Colonic mucosa (tissue), 4 donors: Measurements from ENCODE around the gene C17orf67. TPM values are rescaled to one million over a fixed set of nuclear protein-coding genes. Genes with fewer than 3 reads are reported as not detected.

Experiments used
- DNase-seq: peaks from one replicate; pipeline ENCODE4 v3.0.0-alpha.2; 2020
- H3K27ac ChIP-seq: fragments of 200-600 bp; one replicate; pipeline ENCODE4 v1.8.0; 2021
- H3K27me3 ChIP-seq: fragments of 200-600 bp; one replicate; pipeline ENCODE4 v1.8.0; 2021
- H3K36me3 ChIP-seq: fragments of 200-600 bp; one replicate; pipeline ENCODE4 v1.8.0; 2021
- H3K4me1 ChIP-seq: fragments of 200-600 bp; one replicate; pipeline ENCODE4 v1.8.0; 2021; ENCODE audit warnings: mild to moderate bottlenecking
- H3K4me3 ChIP-seq: fragments of 200-600 bp; one replicate; pipeline ENCODE4 v1.8.0; 2021
- H3K9ac ChIP-seq, 2 donors: one replicate each; pipeline ENCODE4 v1.7.0; 2013; ENCODE audit warnings: control low read depth in 2 of 2, low read depth in 2 of 2, low read length in 2 of 2
- H3K9me3 ChIP-seq: fragments of 200-600 bp; one replicate; pipeline ENCODE4 v1.8.0; 2021
- intact Hi-C: fragments of 100-400 bp; cut with DNase I; formaldehyde crosslinking; loops from one replicate; pipeline ENCODE4 v1.14.1; 2022
- total RNA-seq, 2 donors: library from RNA; stranded (reverse); fragmentation: NEBNext Ultra II Directional in 1 of 2; extraction: Animal tissue kit (Norgen Biotek cat#: 25700) in 1 of 2; gene quantifications; one replicate each; pipeline ENCODE4 v1.2.1, GENCODE V29; 2021
- TF ChIP-seq, protein P1 (sequence below): fragments of 200-600 bp; IDR thresholded peaks from one replicate; pipeline ENCODE4 v1.8.0; 2022; ENCODE audit warnings: antibody characterized with exemption, mild to moderate bottlenecking
- donor health status: healthy.
- donor health status: DM: no; HTN: no; CAD: no.
- donor health status: DM: no; HTN: no; CAD: no.

The C17orf67 gene
- total RNA-seq, 2 donors from 2014 or later: 1.4 to 1.7 TPM

DNA sequence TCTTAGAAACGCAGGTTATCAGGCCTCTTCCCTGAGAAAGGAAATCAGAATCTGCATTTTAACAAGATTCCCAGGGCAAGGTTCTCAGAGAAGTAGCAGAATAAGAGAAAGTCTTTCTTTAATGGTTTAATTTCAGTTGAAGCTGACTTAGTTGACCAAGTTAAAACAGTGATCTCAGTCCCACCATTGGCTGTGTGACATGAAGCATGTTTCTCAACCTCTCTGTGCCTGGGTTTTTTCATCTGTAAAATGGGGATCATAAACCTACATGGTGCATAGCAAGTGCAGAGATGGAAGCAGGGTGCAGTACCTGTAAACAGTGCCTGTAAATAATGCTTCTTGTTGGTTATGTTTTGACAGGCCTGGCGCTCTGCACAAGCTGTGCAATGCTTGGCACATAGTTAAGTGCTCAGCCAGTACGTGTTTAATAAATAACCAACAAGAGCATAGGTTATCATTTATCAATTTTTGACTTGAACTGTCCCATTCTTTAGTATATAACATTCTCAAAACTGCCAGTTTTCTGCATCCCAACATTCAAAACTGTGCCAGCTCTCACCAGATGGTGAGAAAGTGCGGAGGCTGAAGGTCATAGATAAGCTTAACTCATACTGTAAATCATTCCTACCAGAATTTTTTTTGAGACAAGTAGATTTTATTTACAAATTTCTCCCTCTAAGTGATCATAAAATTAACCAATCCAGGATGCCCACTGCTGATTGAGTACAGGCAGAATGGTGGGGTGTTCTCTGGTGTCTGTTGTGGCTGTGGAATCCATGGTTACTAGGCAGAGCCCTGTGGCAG, 6.9 kb downstream of the C17orf67 start:
- intact Hi-C loops: no loop called here
- no peak overlapping the region for H3K9ac ChIP-seq
- H3K27ac ChIP-seq: no peak overlapping the region
- no peaks in the 10 kb centered on the region for H3K9me3 ChIP-seq
- TF ChIP-seq, protein P1, sequence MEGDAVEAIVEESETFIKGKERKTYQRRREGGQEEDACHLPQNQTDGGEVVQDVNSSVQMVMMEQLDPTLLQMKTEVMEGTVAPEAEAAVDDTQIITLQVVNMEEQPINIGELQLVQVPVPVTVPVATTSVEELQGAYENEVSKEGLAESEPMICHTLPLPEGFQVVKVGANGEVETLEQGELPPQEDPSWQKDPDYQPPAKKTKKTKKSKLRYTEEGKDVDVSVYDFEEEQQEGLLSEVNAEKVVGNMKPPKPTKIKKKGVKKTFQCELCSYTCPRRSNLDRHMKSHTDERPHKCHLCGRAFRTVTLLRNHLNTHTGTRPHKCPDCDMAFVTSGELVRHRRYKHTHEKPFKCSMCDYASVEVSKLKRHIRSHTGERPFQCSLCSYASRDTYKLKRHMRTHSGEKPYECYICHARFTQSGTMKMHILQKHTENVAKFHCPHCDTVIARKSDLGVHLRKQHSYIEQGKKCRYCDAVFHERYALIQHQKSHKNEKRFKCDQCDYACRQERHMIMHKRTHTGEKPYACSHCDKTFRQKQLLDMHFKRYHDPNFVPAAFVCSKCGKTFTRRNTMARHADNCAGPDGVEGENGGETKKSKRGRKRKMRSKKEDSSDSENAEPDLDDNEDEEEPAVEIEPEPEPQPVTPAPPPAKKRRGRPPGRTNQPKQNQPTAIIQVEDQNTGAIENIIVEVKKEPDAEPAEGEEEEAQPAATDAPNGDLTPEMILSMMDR: no peak
- no peak overlapping the region for H3K4me3 ChIP-seq
- H3K27me3 ChIP-seq: no peaks in the 10 kb centered on the region
- no peaks in the 10 kb centered on the region for H3K36me3 ChIP-seq
- DNase-seq: no peak
- no peaks in the 10 kb centered on the region for H3K4me1 ChIP-seq

GRCh38 chr17:56824503-56824902, 9.2 kb downstream of the C17orf67 start:
- intact Hi-C loops: no loop called here
- no peak for DNase-seq
- Histone ChIP-seq H3K27ac (no peak overlapping the region), H3K9ac (no peak overlapping the region), H3K36me3 (no peaks in the 10 kb centered on the region), H3K4me3 (no peak overlapping the region), H3K27me3 (no peaks in the 10 kb centered on the region), H3K4me1 (no peaks in the 10 kb centered on the region), H3K9me3 (no peaks in the 10 kb centered on the region)
- TF ChIP-seq, protein P1: no peak

GRCh38 chr17:56823848-56824247, 9.9 kb downstream of the C17orf67 start:
- intact Hi-C loops: no loop called here

DNA sequence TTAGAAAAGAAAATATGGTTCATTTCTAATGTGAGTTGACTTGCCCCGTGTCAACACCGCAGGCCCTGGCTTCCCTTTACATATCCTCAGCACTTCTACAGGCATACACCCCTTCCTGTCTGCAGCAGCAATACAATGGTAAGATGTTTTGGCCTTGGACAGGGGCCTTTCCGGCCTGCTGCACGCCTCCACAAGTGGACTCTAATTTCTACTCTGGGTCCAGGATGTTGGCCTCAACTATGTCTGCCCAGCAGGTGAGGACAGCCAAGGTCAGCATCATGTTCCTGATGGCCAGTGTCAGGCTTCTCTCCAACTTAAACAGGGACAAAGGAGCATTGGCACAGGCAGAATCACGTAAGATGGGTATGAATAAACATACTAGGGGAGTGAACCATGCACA, 11.0 kb downstream of the C17orf67 start:
- TF ChIP-seq, protein P1: no peak
- H3K36me3 ChIP-seq: no peaks in the 10 kb centered on the region
- H3K9ac ChIP-seq: no peak overlapping the region
- H3K9me3 ChIP-seq: no peaks in the 10 kb centered on the region
- intact Hi-C loops: no loop called here
- no peak overlapping the region for H3K4me3 ChIP-seq
- H3K27ac ChIP-seq: no peak overlapping the region
- H3K27me3 ChIP-seq: no peaks in the 10 kb centered on the region
- DNase-seq: no peak
- no peaks in the 10 kb centered on the region for H3K4me1 ChIP-seq

More at GRCh38 chr17:56823848-56824247, 9.9 kb downstream of the C17orf67 start:
- DNase-seq: peak; percentile 52
- no peak overlapping the region for H3K4me3 ChIP-seq
- H3K9me3 ChIP-seq: no peaks in the 10 kb centered on the region
- TF ChIP-seq, protein P1: no peak
- H3K27me3 ChIP-seq: no peaks in the 10 kb centered on the region
- H3K4me1 ChIP-seq: no peaks in the 10 kb centered on the region
- no peaks in the 10 kb centered on the region for H3K36me3 ChIP-seq
- H3K27ac ChIP-seq: no peak overlapping the region
- H3K9ac ChIP-seq: no peak overlapping the region

- TF ChIP-seq, protein P1: no peak
- DNase-seq: no peak
- intact Hi-C loops: loop anchor here (2.0 kb wide), 1 partner anchor 117 kb away; no protein-coding TSS in a partner anchor
- H3K9ac ChIP-seq: no peak overlapping the region
- no peak overlapping the region for H3K27ac ChIP-seq
- no peaks in the 10 kb centered on the region for H3K27me3 ChIP-seq
- H3K4me3 ChIP-seq: no peak overlapping the region
- H3K36me3 ChIP-seq: no peaks in the 10 kb centered on the region
- no peaks in the 10 kb centered on the region for H3K9me3 ChIP-seq
- no peaks in the 10 kb centered on the region for H3K4me1 ChIP-seq
Measured at GRCh38 chr17:56821847-56822534, 11.7 kb downstream of the C17orf67 start.
